Activated CD8-positive, alpha-beta T cell treated with anti-CD3 and anti-CD28 coated beads for 36 hours (primary cell): ENCODE data around the gene CXCL12. TPM values are rescaled to one million over a fixed set of nuclear protein-coding genes. Genes with fewer than 3 reads are reported as not detected.

ENCODE experiments used
- ATAC-seq: fragments of 200-7000 bp; cut with Tn5 transposase; one replicate; pipeline ENCODE4 v1.10.0; 2021; ENCODE audit warnings: mild to moderate bottlenecking, moderate library complexity
- CTCF ChIA-PET: fragments of 350-600 bp; sonication (Branson Sonifier 250); formaldehyde crosslinking; loops from one replicate; lab custom pipeline; 2021; ENCODE audit warnings: antibody characterized with exemption; lab: Charles Lee
- POLR2A ChIA-PET: fragments of 350-600 bp; sonication (Branson Sonifier 250); formaldehyde crosslinking; loops from one replicate; lab custom pipeline; 2021; ENCODE audit warnings: antibody characterized with exemption; lab: Charles Lee
- DNase-seq: peaks from one replicate; pipeline ENCODE4 v3.0.0-alpha.2; 2020
- H3K27ac Mint-ChIP-seq: one replicate; pipeline ENCODE4 v1.8.0; 2021; ENCODE audit warnings: mild to moderate bottlenecking, mixed read lengths
- H3K27me3 Mint-ChIP-seq: one replicate; pipeline ENCODE4 v1.8.0; 2021; ENCODE audit warnings: mixed read lengths
- H3K36me3 Mint-ChIP-seq: one replicate; pipeline ENCODE4 v1.8.0; 2021; ENCODE audit warnings: low read depth, mixed read lengths
- H3K4me1 Mint-ChIP-seq: one replicate; pipeline ENCODE4 v1.8.0; 2021; ENCODE audit warnings: low read depth, mixed read lengths
- H3K4me3 Mint-ChIP-seq: one replicate; pipeline ENCODE4 v1.8.0; 2021; ENCODE audit warnings: mild to moderate bottlenecking, moderate library complexity, mixed read lengths
- H3K9me3 Mint-ChIP-seq: one replicate; pipeline ENCODE4 v1.8.0; 2021; ENCODE audit warnings: mixed read lengths
- CTCF ChIP-seq: fragments of 200-600 bp; IDR thresholded peaks from one replicate; pipeline ENCODE4 v1.8.0; 2022; ENCODE audit warnings: antibody characterized with exemption, mild to moderate bottlenecking
- intact Hi-C: fragments of 100-400 bp; cut with micrococcal nuclease; formaldehyde crosslinking; loops from one replicate; pipeline ENCODE4 v1.10.0; 2022
- total RNA-seq, 2 experiments: library from RNA; stranded (reverse); gene quantifications; one replicate each; pipeline ENCODE4 v1.2.3, GENCODE V29; 2021

The CXCL12 gene
- total RNA-seq, result not detected

- H3K4me1 Mint-ChIP-seq, result peaks cover 2% of the 10 kb centered on the region
- intact Hi-C loops, result loop anchor here (5.0 kb wide), 1 partner anchor 713 kb away; no protein-coding TSS in a partner anchor
- H3K36me3 Mint-ChIP-seq, result no peaks in the 10 kb centered on the region
- no peak for ATAC-seq
- no peak within 1 kb of the TSS for H3K4me3 Mint-ChIP-seq
- no peak for DNase-seq
- POLR2A ChIA-PET, result no interaction called here
- TF ChIP-seq CTCF, result no peak
- no peak within 1 kb of the TSS for H3K27ac Mint-ChIP-seq
- no peaks in the 10 kb centered on the region for H3K9me3 Mint-ChIP-seq
- CTCF ChIA-PET, result interaction anchor here (1.0 to 2.1 kb wide), 3 partner anchors 702 to 714 kb away, joined by 4 to 14 read pairs (median 4); no protein-coding TSS in a partner anchor
- H3K27me3 Mint-ChIP-seq, result peaks cover 31% of the 10 kb centered on the region
Observed at GRCh38 chr10:44385026-44385695, at the start of gene CXCL12. Gene CXCL12 (minus strand): TSS chr10:44385097. CDS start chr10:44385005, 92 bp downstream.

GRCh38 chr10:44427479-44427878, 42.6 kb upstream of the CXCL12 start:
- no peak for TF ChIP-seq CTCF
- CTCF ChIA-PET, result no interaction called here
- POLR2A ChIA-PET, result no interaction called here
- Mint-ChIP-seq H3K9me3 (peaks cover 14% of the 10 kb centered on the region), H3K36me3 (no peaks in the 10 kb centered on the region), H3K4me3 (no peak overlapping the region), H3K4me1 (no peaks in the 10 kb centered on the region), H3K27ac (no peak overlapping the region), H3K27me3 (no peaks in the 10 kb centered on the region)
- intact Hi-C loops, result no loop called here
- no peak for ATAC-seq
- no peak for DNase-seq

- TF ChIP-seq CTCF, result no peak
- ChIA-PET POLR2A (no interaction called here), CTCF (no interaction called here)
- H3K9me3 Mint-ChIP-seq, result peaks cover 14% of the 10 kb centered on the region
- DNase-seq (no peak), ATAC-seq (no peak)
- no peaks in the 10 kb centered on the region for H3K27me3 Mint-ChIP-seq
- no peaks in the 10 kb centered on the region for H3K36me3 Mint-ChIP-seq
- intact Hi-C loops, result no loop called here
- no peaks in the 10 kb centered on the region for H3K4me1 Mint-ChIP-seq
- no peak overlapping the region for H3K4me3 Mint-ChIP-seq
- no peak overlapping the region for H3K27ac Mint-ChIP-seq
Observed at GRCh38 chr10:44427037-44427436, 42.1 kb upstream of the CXCL12 start.

GRCh38 chr10:44426247-44427034, 41.5 kb upstream of the CXCL12 start:
- Mint-ChIP-seq H3K27ac (no peak overlapping the region), H3K9me3 (peaks cover 14% of the 10 kb centered on the region), H3K27me3 (no peaks in the 10 kb centered on the region), H3K36me3 (no peaks in the 10 kb centered on the region), H3K4me1 (no peaks in the 10 kb centered on the region), H3K4me3 (no peak overlapping the region)
- ChIA-PET CTCF (no interaction called here), POLR2A (no interaction called here)
- DNase-seq, result no peak
- intact Hi-C loops, result no loop called here
- TF ChIP-seq CTCF, result no peak
- ATAC-seq, result no peak

GRCh38 chr10:44425466-44425865, 40.6 kb upstream of the CXCL12 start:
- no peaks in the 10 kb centered on the region for H3K27me3 Mint-ChIP-seq
- no peak for TF ChIP-seq CTCF
- H3K4me1 Mint-ChIP-seq, result peaks cover under 1% of the 10 kb centered on the region
- intact Hi-C loops, result no loop called here
- H3K36me3 Mint-ChIP-seq, result no peaks in the 10 kb centered on the region
- H3K9me3 Mint-ChIP-seq, result peaks cover 6% of the 10 kb centered on the region
- ATAC-seq, result no peak
- POLR2A ChIA-PET, result no interaction called here
- CTCF ChIA-PET, result no interaction called here
- no peak overlapping the region for H3K4me3 Mint-ChIP-seq
- H3K27ac Mint-ChIP-seq, result no peak overlapping the region
- no peak for DNase-seq
